Endodermal cell (in vitro differentiated cells): ENCODE data around the gene LYPD3. TPM values are rescaled to one million over a fixed set of nuclear protein-coding genes. Genes with fewer than 3 reads are reported as not detected.

Source experiments
- DNase-seq: peaks from one replicate; pipeline ENCODE4 v3.0.0-alpha.2; 2017
- H3K27ac ChIP-seq: 2 replicates; pipeline ENCODE4 v1.5.1; 2013; ENCODE audit warnings: mild to moderate bottlenecking, low read depth, low read length, moderate library complexity
- H3K27me3 ChIP-seq: 2 replicates; pipeline ENCODE4 v1.6.1; 2013; ENCODE audit warnings: mild to moderate bottlenecking, low read length, moderate library complexity; ENCODE audit not compliant: insufficient read depth, control insufficient read depth, poor library complexity, severe bottlenecking
- H3K36me3 ChIP-seq: 2 replicates; pipeline ENCODE4 v1.7.0; 2013; ENCODE audit warnings: mild to moderate bottlenecking, low read length, moderate library complexity; ENCODE audit not compliant: control insufficient read depth, insufficient read depth
- H3K4me1 ChIP-seq: one replicate; pipeline ENCODE4 v1.7.0; 2013; ENCODE audit warnings: low read length; ENCODE audit not compliant: control insufficient read depth, insufficient read depth
- H3K4me3 ChIP-seq: 2 replicates; pipeline ENCODE4 v1.5.1; 2013; ENCODE audit warnings: mild to moderate bottlenecking, low read length, moderate library complexity
- H3K9ac ChIP-seq: 2 replicates; pipeline ENCODE4 v1.6.1; 2013; ENCODE audit warnings: mild to moderate bottlenecking, low read length, moderate library complexity; ENCODE audit not compliant: poor library complexity, severe bottlenecking; ENCODE audit errors: extremely low read depth
- H3K9me3 ChIP-seq: 2 replicates; pipeline ENCODE4 v1.6.1; 2013; ENCODE audit warnings: mild to moderate bottlenecking, low read length, moderate library complexity; ENCODE audit not compliant: control insufficient read depth
- H3K27ac Mint-ChIP-seq: 2 replicates; pipeline ENCODE4 v1.8.0; 2020; ENCODE audit warnings: mixed read lengths
- H3K27me3 Mint-ChIP-seq: 2 replicates; pipeline ENCODE4 v1.8.0; 2021; ENCODE audit warnings: mild to moderate bottlenecking, mixed read lengths; ENCODE audit not compliant: insufficient read depth
- H3K36me3 Mint-ChIP-seq: 2 replicates; pipeline ENCODE4 v1.8.0; 2020; ENCODE audit warnings: low read depth, mixed read lengths
- H3K4me1 Mint-ChIP-seq: 2 replicates; pipeline ENCODE4 v1.8.0; 2020; ENCODE audit warnings: mixed read lengths
- H3K4me3 Mint-ChIP-seq: 2 replicates; pipeline ENCODE4 v1.8.0; 2020; ENCODE audit warnings: mild to moderate bottlenecking, moderate library complexity, mixed read lengths
- H3K9me3 Mint-ChIP-seq: 2 replicates; pipeline ENCODE4 v1.8.0; 2020; ENCODE audit warnings: mild to moderate bottlenecking, mixed read lengths
- WGBS, 2 experiments: methylation state at CpG; one replicate each; pipeline versions ENCODE4 v1.1.5 to v1.1.7; 2013; ENCODE audit warnings: missing lambda C conversion rate in 2 of 2, mixed read lengths in 1 of 2; ENCODE audit not compliant: insufficient coverage in 1 of 2, insufficient read length in 1 of 2; 5-methylcytosine and 5-hydroxymethylcytosine counted together
- total RNA-seq, 2 donors: library from RNA; stranded (reverse); fragmentation: NEBNext Ultra II Directional in 1 of 2; extraction: Animal tissue kit (Norgen Biotek cat#: 25700) in 1 of 2; gene quantifications; 2 replicates in 1 of 2; 3 replicates in 1 of 2; pipeline ENCODE4 v1.2.1, GENCODE V29; 2021
- TF ChIP-seq, protein P1 (sequence below): fragments of 200-600 bp; sonication (generic); conservative IDR thresholded peaks from 2 replicates; pipeline ENCODE4 v1.5.0; 2021; ENCODE audit warnings: antibody characterized with exemption, mild to moderate bottlenecking

LYPD3 gene
- total RNA-seq, 2 donors from 2014 or later, result 0.33 to 0.51 TPM

DNA sequence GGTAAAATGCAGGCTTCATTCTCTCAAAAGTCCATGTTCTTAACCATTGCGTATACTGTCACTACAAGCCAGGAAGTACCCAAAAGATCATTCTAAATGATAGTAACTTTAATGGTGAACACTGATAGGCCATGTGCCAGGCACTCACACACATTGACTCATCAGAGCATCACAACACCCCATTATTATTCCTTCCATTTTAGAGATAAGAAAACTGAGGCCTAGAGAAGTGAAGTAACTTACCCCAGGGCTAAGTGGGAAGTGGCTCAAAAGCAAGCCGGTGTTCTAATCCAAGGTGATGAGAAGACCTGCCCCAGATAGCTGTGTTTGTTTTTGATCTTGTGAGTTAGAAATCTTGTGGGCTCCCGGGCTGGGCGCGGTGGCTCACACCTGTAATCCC, 40.5 kb upstream of the LYPD3 start:
- no peak overlapping the region for H3K4me3 Mint-ChIP-seq

DNA sequence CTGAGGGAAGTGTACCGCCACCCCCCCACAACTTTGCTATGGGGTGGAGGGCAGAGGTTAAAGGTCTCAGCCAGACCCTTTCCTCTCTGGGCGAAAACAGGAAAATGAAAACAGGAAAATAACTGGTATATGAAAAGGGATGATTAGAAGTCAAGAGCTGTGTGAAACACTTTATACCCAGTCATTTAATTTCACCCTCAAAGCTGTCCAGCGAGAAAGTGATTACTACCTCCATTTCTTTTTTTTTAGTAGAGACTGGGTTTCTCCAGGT, 39.7 kb upstream of the LYPD3 start:
- Histone ChIP-seq H3K4me1 (no peaks in the 10 kb centered on the region), H3K36me3 (peaks cover 4% of the 10 kb centered on the region), H3K27me3 (no peaks in the 10 kb centered on the region), H3K4me3 (peak overlapping the region; percentile 86), H3K9me3 (no peaks in the 10 kb centered on the region), H3K27ac (no peak overlapping the region), H3K9ac (no peak overlapping the region)
- H3K9me3 Mint-ChIP-seq, result no peaks in the 10 kb centered on the region
- no peak for DNase-seq
- peaks cover 37% of the 10 kb centered on the region for H3K27me3 Mint-ChIP-seq
- H3K4me3 Mint-ChIP-seq, result peak overlapping the region; percentile 79
- H3K27ac Mint-ChIP-seq, result no peak overlapping the region
- TF ChIP-seq, protein P1, sequence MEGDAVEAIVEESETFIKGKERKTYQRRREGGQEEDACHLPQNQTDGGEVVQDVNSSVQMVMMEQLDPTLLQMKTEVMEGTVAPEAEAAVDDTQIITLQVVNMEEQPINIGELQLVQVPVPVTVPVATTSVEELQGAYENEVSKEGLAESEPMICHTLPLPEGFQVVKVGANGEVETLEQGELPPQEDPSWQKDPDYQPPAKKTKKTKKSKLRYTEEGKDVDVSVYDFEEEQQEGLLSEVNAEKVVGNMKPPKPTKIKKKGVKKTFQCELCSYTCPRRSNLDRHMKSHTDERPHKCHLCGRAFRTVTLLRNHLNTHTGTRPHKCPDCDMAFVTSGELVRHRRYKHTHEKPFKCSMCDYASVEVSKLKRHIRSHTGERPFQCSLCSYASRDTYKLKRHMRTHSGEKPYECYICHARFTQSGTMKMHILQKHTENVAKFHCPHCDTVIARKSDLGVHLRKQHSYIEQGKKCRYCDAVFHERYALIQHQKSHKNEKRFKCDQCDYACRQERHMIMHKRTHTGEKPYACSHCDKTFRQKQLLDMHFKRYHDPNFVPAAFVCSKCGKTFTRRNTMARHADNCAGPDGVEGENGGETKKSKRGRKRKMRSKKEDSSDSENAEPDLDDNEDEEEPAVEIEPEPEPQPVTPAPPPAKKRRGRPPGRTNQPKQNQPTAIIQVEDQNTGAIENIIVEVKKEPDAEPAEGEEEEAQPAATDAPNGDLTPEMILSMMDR, result no peak
- peaks cover 18% of the 10 kb centered on the region for H3K36me3 Mint-ChIP-seq
- H3K4me1 Mint-ChIP-seq, result peaks cover 3% of the 10 kb centered on the region
- WGBS, 2 experiments, result 97 to 100% methylated on average over 1 to 2 of the region's 3 CpGs

More for the DNA sequence above, 40.5 kb upstream of the LYPD3 start:
- no peaks in the 10 kb centered on the region for H3K4me1 ChIP-seq
- H3K9me3 Mint-ChIP-seq, result peaks cover 3% of the 10 kb centered on the region
- no peak overlapping the region for H3K4me3 ChIP-seq
- no peak for DNase-seq
- no peak overlapping the region for H3K9ac ChIP-seq
- no peak overlapping the region for H3K27ac ChIP-seq
- peaks cover 22% of the 10 kb centered on the region for H3K36me3 Mint-ChIP-seq
- TF ChIP-seq, protein P1, result no peak
- WGBS, 2 experiments, result 97 to 100% methylated on average over 4 to 5 of the region's 5 CpGs
- H3K27me3 Mint-ChIP-seq, result peaks cover 36% of the 10 kb centered on the region
- H3K36me3 ChIP-seq, result peaks cover 9% of the 10 kb centered on the region
- peaks cover 3% of the 10 kb centered on the region for H3K4me1 Mint-ChIP-seq
- H3K27ac Mint-ChIP-seq, result no peak overlapping the region
- no peaks in the 10 kb centered on the region for H3K9me3 ChIP-seq
- no peaks in the 10 kb centered on the region for H3K27me3 ChIP-seq

DNA sequence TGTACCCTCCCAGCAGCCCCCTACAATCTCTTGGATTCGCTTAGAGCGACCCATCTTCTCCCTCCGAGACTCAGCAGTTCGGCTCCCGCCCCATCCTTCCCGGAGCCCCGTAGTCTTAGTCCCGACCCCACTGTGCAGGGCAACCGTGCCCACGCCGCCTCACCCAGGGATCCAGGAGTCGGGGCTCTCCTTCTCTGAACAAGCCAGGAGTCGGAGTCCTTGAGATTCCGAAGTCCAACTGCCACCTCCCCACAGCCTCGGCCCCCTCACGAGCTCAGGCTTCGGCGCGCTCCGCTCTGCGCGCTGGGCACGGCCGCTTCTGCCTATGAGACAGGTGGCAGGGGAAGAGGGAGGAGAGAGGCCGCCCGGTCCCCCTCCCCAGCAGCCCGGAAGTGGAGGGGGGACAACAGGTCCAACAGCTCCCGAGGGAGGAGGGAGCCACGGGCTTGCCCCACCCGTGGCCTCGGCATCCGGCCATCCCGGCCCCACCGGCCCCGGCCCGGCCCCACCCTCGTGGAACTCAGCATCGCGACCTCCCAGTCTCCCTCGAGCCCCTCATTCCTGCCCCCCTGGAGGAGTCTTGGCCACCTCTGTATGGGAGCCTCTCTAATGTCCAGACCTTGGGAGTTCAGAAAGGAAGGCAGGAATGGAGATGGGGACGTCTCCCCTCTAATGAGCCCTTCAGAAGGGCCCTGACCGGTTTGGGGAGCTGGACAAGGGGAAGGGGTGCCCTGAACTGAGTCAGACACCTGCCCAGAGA, 39.2 kb upstream of the LYPD3 start, which contains the start of gene PHLDB3:
PHLDB3 (minus strand) TSS at position 321 of the 760 bp plus-strand sequence. CDS start 628 bp downstream, outside the sequence.
- Histone ChIP-seq H3K9me3 (no peaks in the 10 kb centered on the region), H3K27me3 (no peaks in the 10 kb centered on the region), H3K27ac (no peak within 1 kb of the TSS), H3K36me3 (peaks cover 4% of the 10 kb centered on the region), H3K4me1 (no peaks in the 10 kb centered on the region), H3K9ac (peak within 1 kb of the TSS; percentile 73), H3K4me3 (peak within 1 kb of the TSS; percentile 86)
- Mint-ChIP-seq H3K27me3 (peaks cover 37% of the 10 kb centered on the region), H3K4me3 (peak within 1 kb of the TSS; percentile 79), H3K36me3 (peaks cover 13% of the 10 kb centered on the region), H3K9me3 (no peaks in the 10 kb centered on the region), H3K4me1 (peaks cover 3% of the 10 kb centered on the region), H3K27ac (peak within 1 kb of the TSS; percentile 92)
- TF ChIP-seq, protein P1, result peak; percentile 3
- WGBS, 2 experiments, result 6 to 11% methylated on average over 10 to 40 of the region's 42 CpGs
- DNase-seq, result no peak
